Epidermal melanocyte (primary cell): ENCODE measurements around the gene TIAM1.
A peak's percentile ranks its signal among the peaks of the same experiment; 100 is the strongest.

Experiments
- DNase-seq: peaks from one replicate; pipeline ENCODE4 v3.0.0; 2011; ENCODE audit warnings: low spot score; ENCODE audit not compliant: insufficient read length

The TIAM1 gene

GRCh38 chr21:31173881-31174555 is 170.0 kb downstream of the TIAM1 start:
- DNase-seq = no peak

- no peak for DNase-seq
Measured at GRCh38 chr21:31172328-31172727, 171.7 kb downstream of the TIAM1 start.

GRCh38 chr21:31164713-31165694 is 179.1 kb downstream of the TIAM1 start:
- no peak for DNase-seq

- no peak for DNase-seq
Measured at GRCh38 chr21:31162827-31163226, 181.2 kb downstream of the TIAM1 start.

- no peak for DNase-seq
Measured at GRCh38 chr21:31162079-31162699, 181.9 kb downstream of the TIAM1 start.

- DNase-seq = peak; percentile 82
Measured at GRCh38 chr21:31161157-31161556, 182.9 kb downstream of the TIAM1 start.

- no peak for DNase-seq
Measured at GRCh38 chr21:31159808-31160207, 184.3 kb downstream of the TIAM1 start.

- no peak for DNase-seq
Measured at GRCh38 chr21:31158789-31159581, 185.1 kb downstream of the TIAM1 start.

GRCh38 chr21:31157756-31158155 is 186.3 kb downstream of the TIAM1 start:
- DNase-seq = no peak

- DNase-seq = no peak
Measured at GRCh38 chr21:31156662-31157061, 187.4 kb downstream of the TIAM1 start.

- DNase-seq = no peak
Measured at GRCh38 chr21:31156169-31156568, 187.9 kb downstream of the TIAM1 start.

GRCh38 chr21:31151156-31152045 is 192.7 kb downstream of the TIAM1 start:
- DNase-seq = no peak

GRCh38 chr21:31145274-31145673 is 198.8 kb downstream of the TIAM1 start:
- DNase-seq = no peak

GRCh38 chr21:31143036-31143435 is 201.0 kb downstream of the TIAM1 start:
- DNase-seq = no peak

GRCh38 chr21:31142600-31142999 is 201.5 kb downstream of the TIAM1 start:
- no peak for DNase-seq

- no peak for DNase-seq
Measured at GRCh38 chr21:31141389-31142000, 202.6 kb downstream of the TIAM1 start.

- DNase-seq = no peak
Measured at GRCh38 chr21:31140676-31141075, 203.4 kb downstream of the TIAM1 start.

- no peak for DNase-seq
Measured at GRCh38 chr21:31140025-31140424, 204.0 kb downstream of the TIAM1 start.

GRCh38 chr21:31137960-31138359 is 206.1 kb downstream of the TIAM1 start:
- DNase-seq = no peak

GRCh38 chr21:31136891-31137290 is 207.2 kb downstream of the TIAM1 start:
- DNase-seq = no peak
